Lower lobe of right lung (tissue), 2 donors: ENCODE data around the gene KDM7A. TPM values are rescaled to one million over a fixed set of nuclear protein-coding genes. Genes with fewer than 3 reads are reported as not detected.

Experiments used
- ATAC-seq, 2 donors: fragments of 200-7000 bp; cut with Tn5 transposase; one replicate each; pipeline ENCODE4 v1.9.1; 2020 to 2022; ENCODE audit warnings: mild to moderate bottlenecking in 2 of 2, moderate library complexity in 2 of 2
- DNase-seq: peaks from one replicate; pipeline ENCODE4 v3.0.0-alpha.2; 2020
- H3K27ac ChIP-seq: fragments of 200-600 bp; one replicate; pipeline ENCODE4 v1.8.0; 2022
- H3K27me3 ChIP-seq: fragments of 200-600 bp; one replicate; pipeline ENCODE4 v1.8.0; 2022; ENCODE audit warnings: low read depth
- H3K36me3 ChIP-seq: fragments of 200-600 bp; one replicate; pipeline ENCODE4 v1.8.0; 2022; ENCODE audit warnings: mild to moderate bottlenecking
- H3K4me1 ChIP-seq: fragments of 200-600 bp; one replicate; pipeline ENCODE4 v1.8.0; 2022
- H3K4me3 ChIP-seq: fragments of 200-600 bp; one replicate; pipeline ENCODE4 v1.8.0; 2022; ENCODE audit warnings: mild to moderate bottlenecking
- H3K9me3 ChIP-seq: fragments of 200-600 bp; one replicate; pipeline ENCODE4 v1.8.0; 2022
- intact Hi-C: fragments of 100-400 bp; cut with DNase I; formaldehyde crosslinking; loops from one replicate; pipeline ENCODE4 v1.11.0; 2022
- total RNA-seq: library from RNA; stranded (reverse); fragmentation: NEBNext Ultra II Directional; extraction: Animal tissue kit (Norgen Biotek cat#: 25700); gene quantifications from one replicate; pipeline ENCODE4 v1.2.1, GENCODE V29; 2021
- TF ChIP-seq, protein P1 (sequence below): fragments of 200-600 bp; IDR thresholded peaks from one replicate; pipeline ENCODE4 v1.8.0; 2022; ENCODE audit warnings: antibody characterized with exemption, mild to moderate bottlenecking
- donor health status: DM: no; HTN: yes; CAD: no; lungs with severe emphysema.

Gene KDM7A
- total RNA-seq, 1 donor from 2014 or later = 17.9 TPM

GRCh38 chr7:140190588-140190987, 13.8 kb upstream of the KDM7A start:
- no peaks in the 10 kb centered on the region for H3K4me1 ChIP-seq
- DNase-seq (no peak), ATAC-seq (no peak)
- no peaks in the 10 kb centered on the region for H3K9me3 ChIP-seq
- no peak overlapping the region for H3K4me3 ChIP-seq
- no peak overlapping the region for H3K27ac ChIP-seq
- TF ChIP-seq, protein P1, sequence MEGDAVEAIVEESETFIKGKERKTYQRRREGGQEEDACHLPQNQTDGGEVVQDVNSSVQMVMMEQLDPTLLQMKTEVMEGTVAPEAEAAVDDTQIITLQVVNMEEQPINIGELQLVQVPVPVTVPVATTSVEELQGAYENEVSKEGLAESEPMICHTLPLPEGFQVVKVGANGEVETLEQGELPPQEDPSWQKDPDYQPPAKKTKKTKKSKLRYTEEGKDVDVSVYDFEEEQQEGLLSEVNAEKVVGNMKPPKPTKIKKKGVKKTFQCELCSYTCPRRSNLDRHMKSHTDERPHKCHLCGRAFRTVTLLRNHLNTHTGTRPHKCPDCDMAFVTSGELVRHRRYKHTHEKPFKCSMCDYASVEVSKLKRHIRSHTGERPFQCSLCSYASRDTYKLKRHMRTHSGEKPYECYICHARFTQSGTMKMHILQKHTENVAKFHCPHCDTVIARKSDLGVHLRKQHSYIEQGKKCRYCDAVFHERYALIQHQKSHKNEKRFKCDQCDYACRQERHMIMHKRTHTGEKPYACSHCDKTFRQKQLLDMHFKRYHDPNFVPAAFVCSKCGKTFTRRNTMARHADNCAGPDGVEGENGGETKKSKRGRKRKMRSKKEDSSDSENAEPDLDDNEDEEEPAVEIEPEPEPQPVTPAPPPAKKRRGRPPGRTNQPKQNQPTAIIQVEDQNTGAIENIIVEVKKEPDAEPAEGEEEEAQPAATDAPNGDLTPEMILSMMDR = no peak
- no peaks in the 10 kb centered on the region for H3K36me3 ChIP-seq
- no peaks in the 10 kb centered on the region for H3K27me3 ChIP-seq
- intact Hi-C loops = no loop called here

DNA sequence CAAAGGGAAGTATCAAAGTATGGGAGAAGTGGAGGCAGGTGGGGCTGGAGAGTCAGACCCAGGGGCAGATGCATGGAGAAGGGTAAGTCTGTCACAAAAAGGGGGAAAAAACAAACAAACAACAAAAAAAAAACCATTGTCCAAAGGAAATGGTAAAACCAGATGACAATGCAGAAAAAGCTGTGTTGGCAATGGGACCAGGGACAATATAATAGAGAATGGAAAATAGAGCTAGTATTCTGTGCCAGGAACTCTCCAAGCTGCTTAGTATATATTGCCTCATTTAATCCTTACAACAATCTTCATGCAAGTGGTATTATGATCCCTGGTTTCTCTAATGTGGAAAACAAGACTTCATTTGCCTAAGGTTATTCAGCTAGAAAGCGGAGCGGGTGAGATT, 13.1 kb upstream of the KDM7A start:
- intact Hi-C loops = no loop called here
- TF ChIP-seq, protein P1 = no peak
- ATAC-seq = no peak

DNA sequence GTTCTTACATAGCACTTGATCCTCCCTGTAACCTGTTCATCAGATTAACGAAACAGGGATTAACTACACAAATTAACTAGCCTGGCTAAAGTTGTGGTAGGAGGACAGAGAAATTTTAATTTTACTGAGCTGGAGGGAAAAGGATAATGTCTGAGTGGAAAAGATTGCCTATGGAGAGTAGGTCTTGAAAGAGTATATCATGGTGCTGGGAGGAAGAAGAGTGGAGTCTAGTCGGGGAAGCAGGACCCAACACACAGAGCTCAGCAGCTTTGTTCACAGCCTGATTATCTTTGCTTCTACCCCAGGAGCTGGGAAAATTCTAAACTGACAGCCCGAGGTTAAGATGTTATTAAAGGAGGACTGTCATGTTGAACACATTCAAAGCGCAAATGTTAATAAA, 6.1 kb upstream of the KDM7A start:
- H3K27ac ChIP-seq = no peak overlapping the region
- H3K9me3 ChIP-seq = no peaks in the 10 kb centered on the region
- H3K36me3 ChIP-seq = no peaks in the 10 kb centered on the region
- H3K4me1 ChIP-seq = peaks cover under 1% of the 10 kb centered on the region
- intact Hi-C loops = no loop called here
- ATAC-seq = no peak
- DNase-seq = no peak
- TF ChIP-seq, protein P1 = no peak
- no peak overlapping the region for H3K4me3 ChIP-seq
- no peaks in the 10 kb centered on the region for H3K27me3 ChIP-seq

More for the DNA sequence above, 13.1 kb upstream of the KDM7A start:
- Histone ChIP-seq H3K4me3 (no peak overlapping the region), H3K4me1 (no peaks in the 10 kb centered on the region), H3K27ac (no peak overlapping the region), H3K27me3 (no peaks in the 10 kb centered on the region), H3K36me3 (no peaks in the 10 kb centered on the region), H3K9me3 (no peaks in the 10 kb centered on the region)
- DNase-seq = no peak

GRCh38 chr7:140179339-140179738, 2.6 kb upstream of the KDM7A start:
- no peaks in the 10 kb centered on the region for H3K9me3 ChIP-seq
- H3K27ac ChIP-seq = no peak overlapping the region
- ATAC-seq (no peak), DNase-seq (no peak)
- TF ChIP-seq, protein P1 = no peak
- no peaks in the 10 kb centered on the region for H3K27me3 ChIP-seq
- intact Hi-C loops = no loop called here
- no peaks in the 10 kb centered on the region for H3K36me3 ChIP-seq
- peaks cover 12% of the 10 kb centered on the region for H3K4me1 ChIP-seq
- no peak overlapping the region for H3K4me3 ChIP-seq

- no peaks in the 10 kb centered on the region for H3K36me3 ChIP-seq
- ATAC-seq (no peak), DNase-seq (peak; percentile 50)
- TF ChIP-seq, protein P1 = no peak
- peaks cover 22% of the 10 kb centered on the region for H3K4me1 ChIP-seq
- intact Hi-C loops = no loop called here
- peak overlapping the region; percentile 99 for H3K27ac ChIP-seq
- no peaks in the 10 kb centered on the region for H3K27me3 ChIP-seq
- no peaks in the 10 kb centered on the region for H3K9me3 ChIP-seq
- H3K4me3 ChIP-seq = peak overlapping the region; percentile 92
Observed at GRCh38 chr7:140176122-140176701, 571 bp downstream of the KDM7A start.
